SK-N-MC (cell line): ENCODE data around the gene ADAP1.
"Not testable (repeated sequence)": the region's sequence is repeated elsewhere in the genome, so short reads cannot be mapped to it uniquely, and the experiment has no call there.

Experiments
- DNase-seq: peaks from one replicate; pipeline ENCODE4 v3.0.0-alpha.2; 2011; ENCODE audit warnings: low read depth, low spot score
- H3K27ac ChIP-seq: fragments of 200-600 bp; sonication (generic); 2 replicates; pipeline ENCODE4 v1.5.1; 2016; ENCODE audit warnings: mixed run types
- H3K36me3 ChIP-seq: fragments of 200-600 bp; sonication (generic); 2 replicates; pipeline ENCODE4 v1.6.1; 2017; ENCODE audit warnings: antibody characterized with exemption, low read length, mixed read lengths; ENCODE audit not compliant: insufficient read depth
- H3K4me3 ChIP-seq: fragments of 200-600 bp; sonication (generic); 2 replicates; pipeline ENCODE4 v1.5.1; 2016
- H3K9ac ChIP-seq: fragments of 200-600 bp; sonication (generic); 2 replicates; pipeline ENCODE4 v1.8.0; 2017; ENCODE audit warnings: mixed run types, mixed read lengths; ENCODE audit not compliant: insufficient read length
- H3K9me3 ChIP-seq: fragments of 200-600 bp; sonication (generic); 2 replicates; pipeline ENCODE4 v1.6.1; 2017; ENCODE audit warnings: low read depth, mild to moderate bottlenecking, antibody characterized with exemption, low read length, moderate library complexity, mixed read lengths
- EZH2 ChIP-seq: fragments of 200-600 bp; sonication (generic); IDR thresholded peaks from one replicate; pipeline ENCODE4 v1.6.1; 2017; ENCODE audit warnings: antibody characterized with exemption
- FOXP2 ChIP-seq: optimal IDR thresholded peaks from 2 replicates; pipeline ENCODE3; 2011; ENCODE audit warnings: mild to moderate bottlenecking, moderate library complexity; ENCODE audit not compliant: insufficient read depth; ENCODE audit errors: extremely low read length, control extremely low read depth
- POLR2AphosphoS5 ChIP-seq: IDR thresholded peaks from 2 replicates; pipeline ENCODE4 v1.6.1; 2012; ENCODE audit warnings: mild to moderate bottlenecking, low read depth, low read length, borderline replicate concordance

ADAP1 gene

DNA sequence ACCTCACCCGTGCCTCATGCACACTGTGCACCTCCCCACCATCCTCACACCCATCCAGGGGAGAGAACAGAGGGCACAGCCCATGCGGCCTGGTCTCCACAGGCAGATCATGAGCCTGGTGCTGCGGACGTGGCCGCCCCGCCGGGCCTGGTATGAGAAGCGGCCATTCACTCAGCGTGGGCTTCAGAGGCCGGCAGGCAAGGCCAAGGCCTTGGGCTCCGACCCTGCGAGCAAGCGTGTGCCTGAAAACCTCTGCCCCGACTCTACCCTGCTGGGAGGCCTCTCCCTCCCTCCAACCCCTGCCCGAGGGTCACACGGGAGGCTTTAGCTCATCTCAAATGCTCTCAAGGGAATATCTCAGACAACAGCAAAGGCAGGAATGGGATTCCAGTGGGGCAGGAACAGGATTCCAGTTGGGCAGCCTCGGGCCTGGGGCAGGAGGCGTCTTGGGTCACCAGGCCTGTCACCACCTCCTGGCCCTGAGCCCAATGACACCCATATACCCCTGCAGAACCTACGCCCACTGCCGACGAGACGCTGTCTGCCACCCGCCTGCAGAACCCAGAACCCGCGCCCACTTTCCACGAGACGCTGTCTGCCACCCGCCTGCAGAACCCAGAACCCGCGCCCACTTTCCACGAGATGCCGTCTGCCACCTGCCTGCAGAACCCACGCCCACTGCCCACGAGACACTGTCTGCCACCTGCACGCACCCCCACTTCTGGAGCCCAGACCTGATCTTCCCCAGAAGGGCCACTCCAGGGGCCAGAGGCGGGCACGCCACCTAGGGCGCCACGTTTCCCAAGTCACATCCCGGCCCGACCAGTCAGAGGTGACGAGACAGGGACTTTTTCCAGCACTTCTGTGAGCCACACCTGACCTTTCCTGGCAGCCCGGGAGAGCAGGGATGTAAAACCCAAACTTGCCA, 38.9 kb downstream of the ADAP1 start:
- H3K9ac ChIP-seq = no peak overlapping the region
- no peaks in the 10 kb centered on the region for H3K9me3 ChIP-seq
- TF ChIP-seq EZH2 (no peak), POLR2AphosphoS5 (no peak), FOXP2 (no peak)
- no peak overlapping the region for H3K27ac ChIP-seq
- H3K4me3 ChIP-seq = no peak overlapping the region
- no peak for DNase-seq
- no peaks in the 10 kb centered on the region for H3K36me3 ChIP-seq

DNA sequence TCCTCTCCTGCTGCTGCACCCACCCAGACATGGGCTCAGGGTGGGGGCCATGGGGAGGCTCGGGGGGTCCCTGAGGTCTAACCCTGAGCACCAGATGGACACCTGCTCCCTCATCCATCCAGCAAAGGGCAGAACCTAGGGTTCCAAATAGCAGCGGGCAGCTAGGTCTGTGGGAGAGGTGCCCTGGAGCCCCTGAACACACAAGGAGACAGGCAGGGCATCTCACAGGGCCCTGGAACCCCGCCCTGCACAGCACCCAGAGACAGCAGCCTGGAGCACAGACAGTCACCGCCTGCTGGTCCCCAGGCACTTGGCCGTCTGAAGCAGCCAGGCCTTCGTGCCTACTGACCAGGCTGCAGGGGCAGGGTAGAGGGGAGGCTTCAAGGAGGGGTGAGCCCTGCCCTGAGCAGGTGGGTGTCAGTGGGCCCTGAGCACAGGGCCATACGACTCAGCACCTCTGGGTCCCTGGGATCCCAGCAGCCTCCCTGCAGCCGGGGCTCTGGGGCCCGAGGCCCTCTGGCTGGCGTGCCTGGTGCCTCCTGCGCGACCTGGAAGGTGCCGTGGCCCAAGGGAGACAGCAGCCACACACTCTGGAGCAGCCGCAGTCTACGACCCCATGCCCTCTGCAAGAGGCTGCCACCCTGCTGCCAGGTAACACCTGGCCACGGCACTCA, 39.8 kb downstream of the ADAP1 start:
- TF ChIP-seq EZH2 (no peak), FOXP2 (no peak), POLR2AphosphoS5 (no peak)
- no peak overlapping the region for H3K27ac ChIP-seq
- no peak for DNase-seq
- no peaks in the 10 kb centered on the region for H3K36me3 ChIP-seq
- H3K9me3 ChIP-seq = no peaks in the 10 kb centered on the region
- no peak overlapping the region for H3K9ac ChIP-seq
- no peak overlapping the region for H3K4me3 ChIP-seq

DNA sequence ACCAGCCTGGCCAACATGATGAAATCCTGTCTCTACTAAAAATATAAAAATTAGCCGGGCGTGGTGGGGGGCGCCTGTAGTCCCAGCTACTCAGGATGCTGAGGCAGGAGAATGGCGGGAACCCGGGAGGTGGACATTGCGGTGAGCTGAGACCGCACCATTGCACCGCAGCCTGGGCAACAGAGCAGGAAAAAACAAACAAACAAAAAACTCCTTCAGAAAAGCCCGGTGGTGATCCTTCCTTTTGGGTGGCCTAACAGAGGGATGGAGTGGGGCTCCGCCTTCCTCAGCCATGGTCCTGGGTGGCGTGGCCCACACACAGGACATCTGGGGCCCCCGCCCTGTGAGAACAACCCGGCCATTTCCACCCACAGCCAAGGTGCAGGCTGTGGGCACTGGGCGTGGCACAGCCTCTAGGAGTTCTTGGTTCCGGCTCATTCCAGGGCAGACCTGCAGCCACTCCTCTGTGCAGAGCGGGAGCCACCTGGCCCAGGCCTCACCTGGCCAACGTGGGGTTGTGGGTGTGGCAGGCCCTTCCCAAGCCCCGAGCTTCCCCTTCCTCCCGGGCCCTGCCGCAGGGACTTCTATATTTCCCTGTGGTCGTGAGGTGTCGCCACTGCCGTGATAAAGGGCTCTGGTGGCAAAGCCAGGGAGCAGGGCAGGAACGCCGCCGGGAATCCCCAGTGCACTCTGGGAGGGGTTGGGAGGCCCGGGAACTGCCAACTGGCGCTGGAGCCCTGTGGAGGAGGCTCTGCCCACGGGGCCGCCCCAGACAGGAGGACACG, 40.6 kb downstream of the ADAP1 start:
- DNase-seq = no peak
- Histone ChIP-seq H3K4me3 (no peak overlapping the region), H3K27ac (no peak overlapping the region), H3K9ac (no peak overlapping the region), H3K36me3 (no peaks in the 10 kb centered on the region), H3K9me3 (no peaks in the 10 kb centered on the region)
- TF ChIP-seq POLR2AphosphoS5 = no peak
- no peak for TF ChIP-seq EZH2
- no peak for TF ChIP-seq FOXP2

DNA sequence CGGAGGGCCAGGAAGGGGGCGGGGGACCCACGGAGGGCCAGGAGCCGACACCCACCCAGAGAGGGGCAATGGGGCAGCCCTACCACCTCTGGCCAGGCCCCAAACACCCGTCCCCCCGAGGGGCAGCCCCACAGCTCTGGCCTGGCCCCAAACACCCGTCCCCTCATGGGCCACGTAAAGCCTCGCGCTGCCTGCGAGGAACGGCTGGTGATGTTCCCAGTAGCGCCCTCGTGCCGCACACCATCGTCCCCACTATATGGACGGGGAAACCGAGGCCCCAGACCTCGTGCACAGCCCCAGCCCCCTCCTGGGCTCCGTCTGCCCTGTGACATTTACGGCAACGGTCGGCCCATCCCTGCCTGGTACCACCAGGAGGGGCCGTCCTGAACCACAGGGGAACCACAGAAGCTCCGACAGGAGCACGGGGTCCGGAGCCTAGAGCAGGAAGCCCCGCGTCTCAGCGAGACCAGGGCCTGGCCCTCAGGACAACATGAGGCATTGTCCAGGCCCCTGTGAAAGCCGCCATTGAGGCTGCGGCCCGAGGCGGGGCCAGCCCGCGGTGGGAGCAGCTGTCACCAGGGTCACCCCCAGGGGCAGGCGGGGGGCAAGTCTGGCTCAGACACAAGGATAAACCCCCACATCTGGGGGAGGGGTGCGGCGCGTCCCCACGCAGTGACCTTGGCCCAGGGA, 42.5 kb downstream of the ADAP1 start:
- Histone ChIP-seq H3K9ac (no peak overlapping the region), H3K4me3 (no peak overlapping the region), H3K9me3 (no peaks in the 10 kb centered on the region), H3K27ac (no peak overlapping the region), H3K36me3 (no peaks in the 10 kb centered on the region)
- no peak for DNase-seq
- no peak for TF ChIP-seq FOXP2
- TF ChIP-seq EZH2 = no peak
- TF ChIP-seq POLR2AphosphoS5 = no peak

DNA sequence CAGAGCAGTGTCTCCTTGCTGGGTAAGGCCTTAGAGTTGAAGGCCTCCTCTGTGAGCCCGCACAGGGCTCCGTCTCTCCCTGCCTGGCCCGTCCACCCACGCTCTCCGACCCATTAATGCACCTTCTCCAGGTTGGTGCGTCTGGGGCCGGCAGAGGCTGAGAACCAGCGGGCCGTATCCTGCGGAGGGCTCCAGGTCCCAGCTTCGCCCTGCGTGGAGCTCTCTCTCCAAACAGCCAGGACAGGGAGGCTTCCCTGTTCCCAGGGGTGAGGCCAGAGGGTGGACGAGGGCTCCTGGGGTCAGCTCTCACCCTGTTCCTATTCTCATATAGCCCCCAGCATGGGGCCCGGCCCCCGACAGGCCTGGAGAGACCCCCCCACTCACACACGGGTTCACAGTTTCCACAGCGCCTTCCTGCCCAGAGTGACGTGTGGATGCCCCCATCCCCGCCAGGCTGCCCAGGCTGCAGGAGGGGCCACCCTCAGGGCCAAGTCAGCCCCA, 43.5 kb downstream of the ADAP1 start:
- Histone ChIP-seq H3K27ac (no peak overlapping the region), H3K9me3 (no peaks in the 10 kb centered on the region), H3K9ac (no peak overlapping the region), H3K36me3 (no peaks in the 10 kb centered on the region), H3K4me3 (no peak overlapping the region)
- TF ChIP-seq EZH2 (no peak), FOXP2 (no peak), POLR2AphosphoS5 (no peak)
- no peak for DNase-seq

DNA sequence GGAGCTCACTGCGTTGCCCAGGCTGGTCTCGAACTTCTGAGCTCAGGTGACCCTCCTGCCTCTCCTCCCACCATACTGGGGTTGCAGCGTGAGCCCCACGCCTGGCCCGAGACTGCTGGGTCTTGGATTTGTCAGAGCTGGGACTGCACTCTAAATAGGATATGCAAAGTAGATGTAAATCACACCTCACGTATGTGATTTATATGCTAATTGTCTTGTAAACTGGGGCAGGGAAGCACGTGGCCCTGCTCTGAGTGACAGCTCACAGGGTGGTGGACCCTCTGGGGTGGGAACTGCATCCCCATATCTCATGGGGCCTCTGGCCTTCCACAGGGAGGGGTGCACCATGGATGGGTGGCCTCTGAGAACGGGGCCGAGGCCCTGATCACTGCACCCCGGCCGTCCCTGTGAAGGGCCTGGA, 44.0 kb downstream of the ADAP1 start:
- no peak overlapping the region for H3K9ac ChIP-seq
- H3K9me3 ChIP-seq = no peaks in the 10 kb centered on the region
- TF ChIP-seq POLR2AphosphoS5 = no peak
- no peak overlapping the region for H3K27ac ChIP-seq
- no peak for DNase-seq
- no peak overlapping the region for H3K4me3 ChIP-seq
- H3K36me3 ChIP-seq = no peaks in the 10 kb centered on the region

DNA sequence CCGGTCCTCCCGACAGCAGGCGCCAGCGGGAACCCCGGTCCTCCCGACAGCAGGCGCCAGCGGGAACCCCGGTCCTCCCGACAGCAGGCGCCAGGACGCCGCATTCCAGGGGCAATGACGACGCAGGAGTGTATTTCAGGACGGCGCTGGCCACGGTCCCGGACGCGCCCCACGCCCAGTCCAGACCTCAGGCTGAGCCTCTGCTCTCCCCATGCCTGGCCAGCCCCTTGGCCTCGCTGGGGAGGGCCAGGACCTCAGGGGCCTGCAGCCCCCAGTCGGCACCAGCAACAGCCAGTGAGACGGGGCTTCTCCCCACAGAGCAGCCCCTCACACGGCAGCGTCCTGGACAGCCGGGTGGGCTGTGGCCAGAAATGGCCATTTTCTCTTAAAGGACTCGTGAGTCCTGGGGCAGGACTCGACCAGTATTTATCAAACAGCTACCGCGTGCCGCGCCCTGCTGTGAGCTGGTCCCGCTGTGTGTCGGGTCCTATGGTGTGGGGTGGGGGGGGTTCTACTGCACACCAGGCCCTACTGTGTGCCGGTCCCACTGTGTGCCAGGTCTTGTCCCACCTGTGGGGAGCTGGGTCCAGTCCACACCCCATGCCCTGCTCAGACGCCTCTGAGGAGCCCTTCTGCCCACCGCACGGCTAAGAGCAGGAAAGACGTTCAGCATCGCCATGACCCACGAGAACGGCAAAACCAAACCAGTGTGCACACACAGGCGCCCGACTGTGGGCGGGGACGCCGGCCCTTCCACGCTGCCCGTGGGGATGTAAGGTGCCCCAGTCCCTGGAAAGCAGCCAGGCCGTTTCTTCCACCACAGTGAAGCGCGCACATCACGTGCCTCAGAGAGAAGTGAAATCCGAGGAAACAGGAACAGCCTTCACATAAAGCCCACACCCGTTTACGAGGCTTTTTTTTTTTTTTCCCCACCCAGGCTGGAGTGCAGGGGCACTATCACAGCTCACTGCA, 44.8 kb downstream of the ADAP1 start:
- no peak for TF ChIP-seq EZH2
- TF ChIP-seq FOXP2 = no peak
- TF ChIP-seq POLR2AphosphoS5 = no peak
- Histone ChIP-seq H3K9me3 (no peaks in the 10 kb centered on the region), H3K4me3 (no peak overlapping the region), H3K27ac (no peak overlapping the region), H3K36me3 (no peaks in the 10 kb centered on the region), H3K9ac (no peak overlapping the region)
- no peak for DNase-seq

DNA sequence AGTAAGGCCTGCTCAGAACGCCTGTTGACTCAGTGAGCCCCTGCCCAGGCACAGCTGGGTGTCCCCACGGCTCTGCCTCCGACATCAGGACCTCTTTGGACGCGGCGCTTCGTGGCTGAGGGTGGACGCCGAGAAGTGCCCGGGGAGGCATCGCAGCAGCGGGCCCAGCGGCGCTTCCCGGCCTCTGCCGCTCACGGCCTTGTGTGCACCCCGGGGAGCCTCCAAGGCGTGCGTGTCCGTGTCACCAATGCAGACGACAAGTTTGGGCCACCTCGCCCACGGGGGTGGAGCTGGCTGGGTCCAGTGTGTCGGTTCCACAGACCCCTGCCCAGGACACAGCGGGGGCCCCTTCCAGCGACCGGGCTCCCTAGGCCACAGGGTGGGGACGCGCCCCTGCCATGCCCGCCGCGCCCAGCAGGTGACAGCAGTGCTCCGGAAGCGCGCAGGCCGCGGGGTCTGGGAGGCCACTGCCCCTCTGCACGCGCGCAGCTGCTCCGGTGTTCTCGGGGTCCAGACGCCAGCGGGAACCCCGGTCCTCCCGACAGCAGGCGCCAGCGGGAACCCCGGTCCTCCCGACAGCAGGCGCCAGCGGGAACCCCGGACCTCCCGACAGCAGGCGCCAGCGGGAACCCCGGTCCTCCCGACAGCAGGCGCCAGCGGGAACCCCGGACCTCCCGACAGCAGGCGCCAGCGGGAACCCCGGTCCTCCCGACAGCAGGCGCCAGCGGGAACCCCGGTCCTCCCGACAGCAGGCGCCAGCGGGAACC, 45.7 kb downstream of the ADAP1 start:
- H3K4me3 ChIP-seq, H3K9ac ChIP-seq, H3K36me3 ChIP-seq, DNase-seq, H3K9me3 ChIP-seq, H3K27ac ChIP-seq: not testable (repeated sequence)
